ENCODE measurements around the gene SH3BP5.
"Not testable (repeated sequence)": the region's sequence is repeated elsewhere in the genome, so short reads cannot be mapped to it uniquely, and the experiment has no call there.

- TF ChIP-seq CTCF (IDR thresholded peaks at IDR 0.05; ENCODE audit: poor library complexity); EZH2phosphoT487 (IDR thresholded peaks at IDR 0.05; ENCODE audit: low read depth, severe bottlenecking, unreplicated experiment); EZH2 (IDR thresholded peaks at IDR 0.05; ENCODE audit: borderline replicate concordance): not testable (repeated sequence)
Measured at GRCh38 chr3:15364078-15364477, 31.7 kb upstream of the SH3BP5 start.

All from hepatocyte (in vitro differentiated cells).